AG04450 (cell line): ENCODE data around the gene TRDN. TPM values are rescaled to one million over a fixed set of nuclear protein-coding genes. Genes with fewer than 3 reads are reported as not detected.

Source experiments
- CTCF ChIA-PET: fragments of 300-600, 350-600 bp; formaldehyde crosslinking; extraction: SDS; loops from one replicate; lab custom pipeline; 2022; ENCODE audit warnings: antibody characterized with exemption, inconsistent platforms; lab: Charles Lee
- POLR2A ChIA-PET: fragments of 350-600 bp; formaldehyde crosslinking; extraction: SDS; loops from one replicate; lab custom pipeline; 2021; ENCODE audit warnings: antibody characterized with exemption, inconsistent platforms; lab: Yijun Ruan, JAX
- DNase-seq: peaks from one replicate; pipeline ENCODE4 v3.0.0-alpha.2; 2011; ENCODE audit warnings: low read depth, low spot score
- H3K27ac ChIP-seq: one replicate; pipeline ENCODE4 v1.5.1; 2012; ENCODE audit warnings: low read depth, low read length, control low read depth
- H3K27me3 ChIP-seq: one replicate; pipeline ENCODE4 v1.6.0; 2012; ENCODE audit warnings: low read length; ENCODE audit not compliant: control insufficient read depth, insufficient read depth
- H3K4me3 ChIP-seq: 2 replicates; pipeline ENCODE4 v1.5.1; 2011; ENCODE audit warnings: mild to moderate bottlenecking, low read depth, low read length, control low read depth
- H3K9me3 ChIP-seq: 2 replicates; pipeline ENCODE4 v1.5.1; 2012; ENCODE audit warnings: low read length; ENCODE audit not compliant: control insufficient read depth, insufficient read depth
- CTCF ChIP-seq: IDR thresholded peaks from 2 replicates; pipeline ENCODE4 v1.5.1; 2011; ENCODE audit warnings: low read depth, low read length, control low read depth, inconsistent platforms
- polyA plus RNA-seq: library from polyadenylated mRNA; depleted of rRNA; stranded (reverse); fragments of >200 nt; gene quantifications from 2 replicates; pipeline ENCODE4 v1.2.3, GENCODE V29; 2011

The TRDN gene
- polyA plus RNA-seq, 1 experiment: not detected

DNA sequence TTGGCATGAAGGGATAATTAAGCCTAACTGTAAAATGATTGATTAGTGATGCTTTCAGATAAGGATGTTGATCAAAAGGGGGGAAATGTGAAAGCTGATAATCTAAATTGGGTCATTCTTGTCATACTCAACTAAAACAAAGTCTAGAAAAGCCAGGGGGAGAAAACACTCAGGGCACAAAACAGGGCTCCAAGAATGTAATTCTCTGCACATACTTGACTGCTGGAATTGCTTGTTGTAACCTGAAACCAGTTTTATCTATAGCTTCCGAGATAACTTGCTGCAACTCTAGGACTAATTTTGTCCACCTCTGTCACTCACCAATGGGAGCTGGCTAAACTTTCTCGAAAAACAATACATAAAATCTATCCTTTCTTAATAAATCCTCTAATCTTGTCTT lies 330.4 kb downstream of the TRDN start:
- Histone ChIP-seq H3K27me3 (no peaks in the 10 kb centered on the region), H3K27ac (no peak overlapping the region), H3K9me3 (no peaks in the 10 kb centered on the region), H3K4me3 (no peak overlapping the region)
- no peak for DNase-seq
- CTCF ChIA-PET: no interaction called here
- POLR2A ChIA-PET: no interaction called here
- no peak for TF ChIP-seq CTCF

DNA sequence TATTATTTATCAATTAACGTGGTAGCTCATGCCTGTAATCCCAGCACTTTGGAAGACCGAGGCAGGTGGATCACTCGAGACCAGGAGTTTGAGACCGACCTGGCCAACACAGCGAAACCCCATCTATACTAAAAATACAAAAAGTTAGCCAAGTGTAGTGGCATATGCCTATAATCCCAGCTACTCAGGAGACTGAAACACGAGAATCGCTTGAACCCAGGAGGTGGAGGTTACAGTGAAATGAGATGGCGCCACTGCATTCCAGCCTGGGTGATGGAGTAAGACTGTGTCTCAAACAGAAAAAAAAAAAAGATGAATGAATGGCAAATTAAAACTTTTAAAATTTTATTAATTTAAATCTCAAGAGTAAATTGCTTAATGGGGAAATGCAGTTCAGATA lies 341.1 kb downstream of the TRDN start:
- H3K4me3 ChIP-seq: no peak overlapping the region
- DNase-seq: no peak
- H3K27ac ChIP-seq: no peak overlapping the region
- H3K27me3 ChIP-seq: no peaks in the 10 kb centered on the region
- POLR2A ChIA-PET: no interaction called here
- CTCF ChIA-PET: interaction anchor here (0.6 kb wide), 1 partner anchor 27 kb away, joined by 3 read pairs; no protein-coding TSS in a partner anchor
- no peak for TF ChIP-seq CTCF
- peaks cover 9% of the 10 kb centered on the region; the same call in 1 of the 2 replicates for H3K9me3 ChIP-seq

DNA sequence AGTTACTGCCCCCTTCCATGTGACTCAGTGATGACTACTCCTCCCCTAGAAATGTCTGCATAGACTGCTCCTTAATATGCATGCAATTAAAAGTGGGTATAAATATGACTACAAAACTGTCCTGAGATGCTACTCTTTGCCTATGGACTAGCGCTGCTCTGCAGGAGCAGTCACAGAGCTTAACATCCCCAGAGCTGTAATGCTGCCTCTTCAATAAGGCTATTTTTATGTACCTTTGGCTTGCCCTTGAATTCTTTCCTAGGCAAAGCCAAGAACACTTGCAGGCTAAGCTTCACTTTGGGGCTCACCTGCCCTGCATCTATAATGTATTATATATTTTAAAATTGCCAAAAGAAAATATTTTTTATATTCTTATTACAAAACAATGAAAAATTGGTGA lies 341.6 kb downstream of the TRDN start:
- Histone ChIP-seq H3K4me3 (no peak overlapping the region), H3K27me3 (no peaks in the 10 kb centered on the region), H3K9me3 (peaks cover 9% of the 10 kb centered on the region; the same call in 1 of the 2 replicates), H3K27ac (no peak overlapping the region)
- POLR2A ChIA-PET: no interaction called here
- no peak for DNase-seq
- CTCF ChIA-PET: interaction anchor here (0.6 kb wide), 1 partner anchor 27 kb away, joined by 3 read pairs; no protein-coding TSS in a partner anchor
- no peak for TF ChIP-seq CTCF

- Histone ChIP-seq H3K9me3 (peaks cover 3% of the 10 kb centered on the region; the same call in 1 of the 2 replicates), H3K27me3 (no peaks in the 10 kb centered on the region), H3K27ac (no peak overlapping the region), H3K4me3 (no peak overlapping the region)
- TF ChIP-seq CTCF: no peak
- no peak for DNase-seq
- CTCF ChIA-PET: no interaction called here
- POLR2A ChIA-PET: no interaction called here
Measured at GRCh38 chr6:123288649-123289048, 348.1 kb downstream of the TRDN start.

DNA sequence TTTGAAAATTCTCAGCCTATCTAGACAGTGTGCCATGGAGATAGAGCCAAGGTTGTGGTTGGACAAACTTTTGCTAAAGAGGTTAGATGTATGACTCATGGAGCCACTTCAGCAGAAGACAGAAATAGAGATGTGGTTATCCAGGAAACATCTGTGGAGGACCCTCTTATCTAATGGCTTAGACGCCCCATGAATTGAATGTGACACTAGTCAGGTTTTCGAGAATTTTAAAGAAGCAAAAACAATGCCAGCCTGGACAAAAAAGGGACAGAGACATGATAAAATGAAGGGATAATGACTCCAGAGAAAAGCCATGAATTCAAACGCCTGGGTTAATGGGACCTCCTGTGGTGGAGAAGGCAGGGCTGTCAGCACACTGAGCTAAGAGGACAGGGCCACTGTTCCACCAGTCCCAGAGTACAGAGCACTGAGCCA lies 360.2 kb downstream of the TRDN start:
- CTCF ChIA-PET: no interaction called here
- no peak for DNase-seq
- POLR2A ChIA-PET: no interaction called here
- no peaks in the 10 kb centered on the region; the same call in 1 of the 2 replicates for H3K9me3 ChIP-seq
- no peaks in the 10 kb centered on the region for H3K27me3 ChIP-seq
- H3K4me3 ChIP-seq: no peak overlapping the region
- H3K27ac ChIP-seq: no peak overlapping the region
- no peak for TF ChIP-seq CTCF
